ENCODE measurements around the gene ZNF597.

Gene ZNF597

GRCh38 chr16:3444032-3444388, 706 bp upstream of the ZNF597 start:
- Histone ChIP-seq H3K9ac (ENCODE audit: low read length) (peak overlapping the region; percentile 78), H3K4me2 (ENCODE audit: low read length) (peak overlapping the region; percentile 75), H3K79me2 (ENCODE audit: insufficient read depth, low read length) (peaks cover 9% of the 10 kb centered on the region; the same call in 1 of the 2 replicates), H3K36me3 (ENCODE audit: insufficient read depth, low read length) (peaks cover 42% of the 10 kb centered on the region), H3K27me3 (ENCODE audit: insufficient read depth, low read length) (no peaks in the 10 kb centered on the region; the same call in 1 of the 2 replicates), H2AFZ (ENCODE audit: low read length) (no peak overlapping the region), H3K4me1 (ENCODE audit: insufficient read depth, low read length, severe bottlenecking) (peaks cover 13% of the 10 kb centered on the region), H3K27ac (ENCODE audit: low read depth, low read length, poor library complexity, severe bottlenecking) (no peak overlapping the region), H4K20me1 (ENCODE audit: insufficient read depth, low read length) (no peaks in the 10 kb centered on the region), H3K9me3 (ENCODE audit: low read length) (no peaks in the 10 kb centered on the region), H3F3A (ENCODE audit: insufficient read depth, low read length) (no peaks in the 10 kb centered on the region), H3K4me3 (ENCODE audit: low read depth, low read length, poor library complexity, severe bottlenecking) (peak overlapping the region; percentile 86), H3K9me2 (ENCODE audit: low read depth, low read length) (no peaks in the 10 kb centered on the region)
- TF ChIP-seq EZH2 (IDR thresholded peaks at IDR 0.05; ENCODE audit: borderline replicate concordance, low read length): no peak
- TF ChIP-seq CTCF (IDR thresholded peaks at IDR 0.05; ENCODE audit: low read length): no peak

GRCh38 chr16:3439637-3440036, 3.7 kb downstream of the ZNF597 start:
- Histone ChIP-seq H3K27ac (ENCODE audit: low read depth, low read length, poor library complexity, severe bottlenecking) (no peak overlapping the region), H3K4me1 (ENCODE audit: insufficient read depth, low read length, severe bottlenecking) (peaks cover 10% of the 10 kb centered on the region), H3K4me3 (ENCODE audit: low read depth, low read length, poor library complexity, severe bottlenecking) (no peak overlapping the region), H3K36me3 (ENCODE audit: insufficient read depth, low read length) (peaks cover 40% of the 10 kb centered on the region), H3K79me2 (ENCODE audit: insufficient read depth, low read length) (peaks cover 4% of the 10 kb centered on the region; the same call in 1 of the 2 replicates), H3K4me2 (ENCODE audit: low read length) (no peak overlapping the region), H2AFZ (ENCODE audit: low read length) (no peak overlapping the region), H3F3A (ENCODE audit: insufficient read depth, low read length) (no peaks in the 10 kb centered on the region), H4K20me1 (ENCODE audit: insufficient read depth, low read length) (no peaks in the 10 kb centered on the region), H3K27me3 (ENCODE audit: insufficient read depth, low read length) (no peaks in the 10 kb centered on the region; the same call in 1 of the 2 replicates), H3K9me2 (ENCODE audit: low read depth, low read length) (no peaks in the 10 kb centered on the region), H3K9me3 (ENCODE audit: low read length) (no peaks in the 10 kb centered on the region), H3K9ac (ENCODE audit: low read length) (no peak overlapping the region)
- TF ChIP-seq CTCF (IDR thresholded peaks at IDR 0.05; ENCODE audit: low read length) (no peak), EZH2 (IDR thresholded peaks at IDR 0.05; ENCODE audit: borderline replicate concordance, low read length) (no peak)

- Histone ChIP-seq H3K36me3 (ENCODE audit: insufficient read depth, low read length) (peaks cover 34% of the 10 kb centered on the region), H3K4me3 (ENCODE audit: low read depth, low read length, poor library complexity, severe bottlenecking) (no peak overlapping the region), H3K79me2 (ENCODE audit: insufficient read depth, low read length) (no peaks in the 10 kb centered on the region), H3K9me2 (ENCODE audit: low read depth, low read length) (no peaks in the 10 kb centered on the region), H3K27me3 (ENCODE audit: insufficient read depth, low read length) (no peaks in the 10 kb centered on the region), H3F3A (ENCODE audit: insufficient read depth, low read length) (no peaks in the 10 kb centered on the region), H3K27ac (ENCODE audit: low read depth, low read length, poor library complexity, severe bottlenecking) (no peak overlapping the region), H3K4me1 (ENCODE audit: insufficient read depth, low read length, severe bottlenecking) (no peaks in the 10 kb centered on the region), H3K4me2 (ENCODE audit: low read length) (no peak overlapping the region), H4K20me1 (ENCODE audit: insufficient read depth, low read length) (no peaks in the 10 kb centered on the region), H2AFZ (ENCODE audit: low read length) (no peak overlapping the region), H3K9me3 (ENCODE audit: low read length) (peaks cover 9% of the 10 kb centered on the region; the same call in 1 of the 2 replicates), H3K9ac (ENCODE audit: low read length) (no peak overlapping the region)
- TF ChIP-seq CTCF (IDR thresholded peaks at IDR 0.05; ENCODE audit: low read length): no peak
- TF ChIP-seq EZH2 (IDR thresholded peaks at IDR 0.05; ENCODE audit: borderline replicate concordance, low read length): no peak
These were observed 8.9 kb downstream of the ZNF597 start for GRCh38 chr16:3434373-3434772.
